CD4-positive, alpha-beta T cell treated with Interferon alpha-2 for 1 hour (primary cell): ENCODE measurements around the gene AKAP13.

Source experiments
- DNase-seq, 2 donors: peaks; one replicate each; pipeline ENCODE4 v3.0.0-alpha.2; 2020 to 2022

AKAP13 gene

GRCh38 chr15:85607842-85608241 lies 227.4 kb downstream of the AKAP13 start:
- no peak for DNase-seq

GRCh38 chr15:85609492-85609891 lies 229.1 kb downstream of the AKAP13 start:
- no peak for DNase-seq

GRCh38 chr15:85611361-85611760 lies 231.0 kb downstream of the AKAP13 start:
- no peak for DNase-seq

GRCh38 chr15:85614059-85614458 lies 233.7 kb downstream of the AKAP13 start:
- DNase-seq = no peak

- DNase-seq = peak; percentile 33 to 66
Measured at GRCh38 chr15:85615930-85616329, 235.5 kb downstream of the AKAP13 start.

GRCh38 chr15:85616549-85617110 lies 236.2 kb downstream of the AKAP13 start:
- DNase-seq = no peak

GRCh38 chr15:85618228-85618505 lies 237.8 kb downstream of the AKAP13 start:
- DNase-seq = no peak

- peak; percentile 44 to 72 for DNase-seq
Measured at GRCh38 chr15:85618956-85619491, 238.6 kb downstream of the AKAP13 start.

GRCh38 chr15:85619992-85620689 lies 239.7 kb downstream of the AKAP13 start:
- no peak for DNase-seq

- DNase-seq = peak; percentile 9 to 51
Measured at GRCh38 chr15:85620690-85621049, 240.3 kb downstream of the AKAP13 start.

- peak in 1 of 2 donors; percentile 41 for DNase-seq
Measured at GRCh38 chr15:85621094-85621493, 240.7 kb downstream of the AKAP13 start.

GRCh38 chr15:85622221-85622831 lies 241.9 kb downstream of the AKAP13 start:
- DNase-seq = no peak

GRCh38 chr15:85623315-85624049 lies 243.1 kb downstream of the AKAP13 start:
- DNase-seq = no peak

- peak in 1 of 2 donors; percentile 44 for DNase-seq
Measured at GRCh38 chr15:85624291-85624801, 243.9 kb downstream of the AKAP13 start.

- peak in 1 of 2 donors; percentile 53 for DNase-seq
Measured at GRCh38 chr15:85625166-85625830, 244.9 kb downstream of the AKAP13 start.

- peak in 1 of 2 donors; percentile 68 for DNase-seq
Measured at GRCh38 chr15:85625856-85626255, 245.5 kb downstream of the AKAP13 start.

GRCh38 chr15:85627213-85627935 lies 247.0 kb downstream of the AKAP13 start:
- no peak for DNase-seq

GRCh38 chr15:85630311-85630710 lies 249.9 kb downstream of the AKAP13 start:
- no peak for DNase-seq

- no peak for DNase-seq
Measured at GRCh38 chr15:85631018-85631417, 250.6 kb downstream of the AKAP13 start.

GRCh38 chr15:85632014-85632413 lies 251.6 kb downstream of the AKAP13 start:
- DNase-seq = no peak

GRCh38 chr15:85633859-85634258 lies 253.5 kb downstream of the AKAP13 start:
- no peak for DNase-seq

GRCh38 chr15:85636351-85636750 lies 255.9 kb downstream of the AKAP13 start:
- no peak for DNase-seq
